GM12878 (cell line): ENCODE data around the gene AQP3. TPM values are rescaled to one million over a fixed set of nuclear protein-coding genes. Genes with fewer than 3 reads are reported as not detected.
A peak's percentile ranks its signal among the peaks of the same experiment; 100 is the strongest.

ENCODE experiments used
- BCLAF1 ChIP-seq: fragments of 450-650 bp; IDR thresholded peaks from 2 replicates; pipeline ENCODE4 v1.6.1; 2017; ENCODE audit warnings: antibody characterized with exemption, mild to moderate bottlenecking, moderate library complexity
- EP300 ChIP-seq, 2 experiments: fragments of 150-350 bp in 1 of 2; IDR thresholded peaks; 2 replicates each; pipeline ENCODE4 v1.6.1; 2011 to 2012; ENCODE audit warnings: low read depth in 2 of 2, low read length in 2 of 2, borderline replicate concordance in 1 of 2, improper control_type of control experiment in 1 of 2, inconsistent platforms in 1 of 2; ENCODE audit not compliant: control insufficient read depth in 1 of 2
- ESRRA ChIP-seq: IDR thresholded peaks from 2 replicates; pipeline ENCODE4 v1.6.1; 2012; ENCODE audit warnings: mild to moderate bottlenecking, low read length, improper control_type of control experiment
- EZH2 ChIP-seq: IDR thresholded peaks from 2 replicates; pipeline ENCODE4 v1.6.1; 2012; ENCODE audit warnings: low read depth, mild to moderate bottlenecking, control low read depth, inconsistent platforms, low read length, borderline replicate concordance; ENCODE audit not compliant: control insufficient read depth
- KAT2A ChIP-seq: conservative IDR thresholded peaks from 2 replicates; pipeline ENCODE4 v1.6.1; 2011; ENCODE audit warnings: low read depth, low read length; ENCODE audit not compliant: control insufficient read depth
- KDM1A ChIP-seq: fragments of 200-600 bp; sonication (generic); IDR thresholded peaks from 2 replicates; pipeline ENCODE4 v1.6.1; 2016; ENCODE audit warnings: borderline replicate concordance
- KLF5 ChIP-seq: fragments of 450-650 bp; IDR thresholded peaks from 2 replicates; pipeline ENCODE4 v1.6.1; 2014; ENCODE audit warnings: mild to moderate bottlenecking; ENCODE audit not compliant: partially characterized antibody
- MAX ChIP-seq: IDR thresholded peaks from 2 replicates; pipeline ENCODE4 v1.6.1; 2012; ENCODE audit warnings: low read depth, low read length, improper control_type of control experiment
- MTA3 ChIP-seq: IDR thresholded peaks from 2 replicates; pipeline ENCODE4 v1.6.1; 2012; ENCODE audit warnings: low read length, inconsistent platforms, borderline replicate concordance
- NBN ChIP-seq: fragments of 450-650 bp; IDR thresholded peaks from 2 replicates; pipeline ENCODE4 v1.6.1; 2016
- NFIC ChIP-seq: IDR thresholded peaks from 2 replicates; pipeline ENCODE4 v1.6.1; 2012; ENCODE audit warnings: low read depth, mild to moderate bottlenecking, inconsistent platforms, low read length, moderate library complexity
- NKRF ChIP-seq: fragments of 450-650 bp; conservative IDR thresholded peaks from 2 replicates; pipeline ENCODE4 v1.6.1; 2017; ENCODE audit warnings: mild to moderate bottlenecking, moderate library complexity
- NRF1 ChIP-seq: conservative IDR thresholded peaks from 2 replicates; pipeline ENCODE4 v1.6.1; 2011; ENCODE audit warnings: mild to moderate bottlenecking, low read depth, low read length, improper control_type of control experiment
- RAD21 ChIP-seq: IDR thresholded peaks from 2 replicates; pipeline ENCODE4 v1.6.1; 2011; ENCODE audit warnings: mild to moderate bottlenecking, low read depth, low read length, moderate library complexity; ENCODE audit not compliant: insufficient read depth
- SMARCA5 ChIP-seq: fragments of 450-650 bp; IDR thresholded peaks from 2 replicates; pipeline ENCODE4 v1.6.1; 2017; ENCODE audit warnings: mild to moderate bottlenecking
- TCF3 ChIP-seq: IDR thresholded peaks from 2 replicates; pipeline ENCODE4 v1.6.1; 2012; ENCODE audit warnings: low read depth, mild to moderate bottlenecking, low read length, borderline replicate concordance; ENCODE audit not compliant: insufficient read depth
- USF2 ChIP-seq: IDR thresholded peaks from 2 replicates; pipeline ENCODE4 v1.6.1; 2011; ENCODE audit warnings: low read depth, low read length, improper control_type of control experiment, borderline replicate concordance
- ZNF687 ChIP-seq: fragments of 450-650 bp; IDR thresholded peaks from 2 replicates; pipeline ENCODE4 v1.6.1; 2017; ENCODE audit warnings: mild to moderate bottlenecking, moderate library complexity
- ZSCAN29 ChIP-seq: fragments of 450-650 bp; IDR thresholded peaks from 2 replicates; pipeline ENCODE4 v1.6.1; 2017; ENCODE audit warnings: mild to moderate bottlenecking, moderate library complexity
- polyA plus RNA-seq, 11 experiments: library from polyadenylated mRNA; depleted of rRNA in 4 of 11; unstranded in 6 of 11; stranded (reverse) in 5 of 11; fragments of >200 nt; fragmentation: Nextera tagmentation in 4 of 11; fragmentation: Illumina TruSeq in 1 of 11; extraction: Ambion mirVana in 4 of 11; extraction: Trizol in 1 of 11; gene quantifications; 1 replicate in 1 of 11; 2 replicates in 10 of 11; pipeline versions ENCODE4 v1.2.1 to v1.2.3, GENCODE V29; 2011 to 2016; ENCODE audit warnings: inconsistent platforms in 2 of 11, missing spikeins in 2 of 11, low read depth in 1 of 11
- total RNA-seq, 4 experiments: library from RNA; depleted of rRNA in 3 of 4; stranded (reverse); fragments of >200 nt in 3 of 4; fragmentation: Illumina TruSeq in 1 of 4; extraction: Trizol in 1 of 4; gene quantifications; 2 replicates each; pipeline versions ENCODE4 v1.2.1 to v1.2.3, GENCODE V29; 2013 to 2021

The AQP3 gene
- total and polyA plus RNA-seq, 10 of the 15 experiments (the other 5 are each of a cell fraction or from before 2014, with no cell fraction given), result 0.60 to 11.8 (median 4.5) TPM

GRCh38 chr9:33446240-33446945 lies 1.0 kb downstream of the AQP3 start (continued):
- no peak for TF ChIP-seq SMARCA5
- no peak for TF ChIP-seq ZSCAN29
- peak; percentile 63; the same call in 1 of the 2 replicates for TF ChIP-seq MTA3
- TF ChIP-seq ZNF687, result no peak; the same call in 1 of the 2 replicates
- TF ChIP-seq NKRF, result no peak
- TF ChIP-seq NRF1, result no peak
- no peak for TF ChIP-seq ESRRA
- peak; percentile 84; the same call in 1 of the 2 replicates for TF ChIP-seq TCF3
- peak; percentile 82 for TF ChIP-seq NFIC
- no peak for TF ChIP-seq RAD21
- TF ChIP-seq KLF5, result no peak
- no peak for TF ChIP-seq USF2
- no peak for TF ChIP-seq EZH2
- peak; percentile 38; the same call in 1 of the 2 replicates for TF ChIP-seq MAX
- peak; percentile 43; the same call in 1 of the 2 replicates for TF ChIP-seq NBN
- TF ChIP-seq KAT2A, result no peak
- no peak for TF ChIP-seq BCLAF1
- TF ChIP-seq KDM1A, result no peak
- TF ChIP-seq EP300 (IDR thresholded peaks at IDR 0.05; ENCODE audit: borderline replicate concordance in 1 of 2, control insufficient read depth in 1 of 2, low read depth in 2 of 2, low read length in 2 of 2), result peak; percentile 15 to 16; a peak in 1 of 4 replicates
